Measurements from ENCODE around the gene CEACAM20.
"Not testable (repeated sequence)": the region's sequence is repeated elsewhere in the genome, so short reads cannot be mapped to it uniquely, and the experiment has no call there.

Gene CEACAM20

DNA sequence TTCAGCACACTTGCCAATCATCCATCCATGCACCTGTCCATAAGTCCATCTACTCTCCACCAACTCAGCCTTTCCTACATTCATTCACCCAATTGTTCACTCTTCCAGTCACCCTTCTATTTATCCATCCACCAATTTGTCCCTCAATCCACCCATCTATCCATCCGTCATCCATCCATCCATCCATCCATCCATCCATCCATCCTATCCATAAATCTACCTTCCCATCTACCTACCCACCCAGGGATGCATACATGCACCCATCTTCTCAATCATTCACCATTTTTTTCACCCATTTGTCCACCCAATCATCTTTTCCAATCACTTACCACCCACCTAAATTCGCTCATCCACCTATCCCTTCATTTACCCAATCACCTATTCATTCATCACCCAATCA is 14.6 kb upstream of the CEACAM20 start:
- DNase-seq, result no peak

DNA sequence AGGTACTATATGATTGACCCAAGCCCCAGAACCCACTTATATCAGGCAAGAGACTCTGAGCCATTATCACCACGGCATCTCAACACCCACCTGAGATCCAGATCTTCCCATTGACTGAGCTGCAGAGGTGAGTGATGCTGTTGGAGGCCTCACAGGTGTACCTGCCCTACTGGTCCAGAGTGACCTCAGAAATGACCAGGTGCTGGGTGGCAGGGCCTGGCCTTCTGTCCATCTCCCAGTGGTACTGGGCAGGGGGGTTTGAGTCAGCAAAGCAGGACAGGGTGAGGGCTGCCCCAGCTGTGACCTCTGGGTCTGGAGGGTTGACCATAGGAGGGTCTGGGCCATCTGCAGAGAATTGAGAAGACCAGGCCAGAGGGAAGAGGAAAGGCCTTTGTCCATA is 13.2 kb upstream of the CEACAM20 start:
- no peak for DNase-seq

DNA sequence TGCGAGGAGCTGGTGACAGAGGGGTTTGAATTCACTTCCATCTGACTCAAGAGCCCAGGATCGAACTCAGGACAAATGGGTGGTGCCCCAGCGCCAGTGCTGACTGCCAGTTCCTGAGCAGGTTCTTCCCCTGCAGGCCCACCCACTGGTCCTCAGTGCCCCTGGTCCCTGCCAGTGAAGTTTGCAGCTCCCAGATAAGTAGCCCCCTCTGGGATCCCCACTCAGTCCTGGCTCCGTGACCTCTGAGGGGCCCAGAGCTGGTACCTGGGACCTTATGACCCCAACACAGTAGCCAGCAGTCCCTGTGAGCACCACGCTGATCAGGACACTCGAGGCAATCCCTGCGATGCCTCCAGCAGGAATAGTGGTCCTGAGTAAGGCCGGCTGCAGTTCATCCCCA is 11.3 kb upstream of the CEACAM20 start:
- no peak for DNase-seq

DNA sequence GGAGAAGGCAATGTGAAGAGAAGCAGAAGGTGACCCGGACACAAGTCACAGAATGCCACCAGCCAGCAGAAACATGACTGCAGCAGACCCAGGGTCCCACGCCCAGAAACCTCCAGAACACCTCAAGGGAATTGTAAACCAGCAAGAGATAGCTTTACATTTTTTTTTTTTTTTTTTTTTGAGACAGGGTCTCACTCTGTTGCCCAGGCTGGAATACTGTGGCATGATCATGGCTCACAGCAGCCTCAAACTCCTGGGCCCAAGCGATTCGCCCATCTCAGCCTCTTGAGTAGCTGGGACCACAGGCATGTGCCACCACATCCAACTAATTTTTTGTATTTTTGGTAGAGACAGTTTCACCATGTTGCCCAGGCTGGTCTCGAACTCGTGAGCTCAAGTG is 10.5 kb upstream of the CEACAM20 start:
- DNase-seq, result no peak

DNA sequence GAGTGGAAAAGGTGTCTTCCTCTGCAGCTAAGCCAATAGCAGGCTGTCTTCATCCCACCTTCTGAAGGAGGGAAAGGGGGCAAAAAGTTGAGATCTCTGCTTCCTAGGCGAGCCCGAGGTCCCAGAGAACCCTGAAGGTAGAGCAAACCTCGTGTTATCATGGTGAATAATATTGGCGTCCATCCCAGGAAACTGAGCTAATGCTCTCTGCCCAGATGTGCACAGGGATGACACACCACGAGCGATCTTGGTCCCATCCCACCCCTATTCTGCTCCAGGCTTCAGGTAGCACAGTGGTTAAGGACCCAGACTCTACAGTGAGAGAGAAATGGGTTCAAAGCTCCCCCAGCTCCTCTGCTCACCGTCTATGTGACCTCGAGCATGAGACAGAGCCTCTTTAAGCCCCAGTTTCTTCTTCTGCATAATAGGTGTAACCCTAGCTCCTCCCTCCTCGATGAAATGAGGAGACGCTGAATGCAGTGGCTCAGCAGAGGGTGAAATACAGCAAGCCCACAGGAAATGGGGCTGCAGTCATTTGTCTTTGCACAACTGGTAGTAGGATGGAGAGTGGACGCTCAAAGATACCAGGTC is 9.9 kb upstream of the CEACAM20 start:
- no peak for DNase-seq

DNA sequence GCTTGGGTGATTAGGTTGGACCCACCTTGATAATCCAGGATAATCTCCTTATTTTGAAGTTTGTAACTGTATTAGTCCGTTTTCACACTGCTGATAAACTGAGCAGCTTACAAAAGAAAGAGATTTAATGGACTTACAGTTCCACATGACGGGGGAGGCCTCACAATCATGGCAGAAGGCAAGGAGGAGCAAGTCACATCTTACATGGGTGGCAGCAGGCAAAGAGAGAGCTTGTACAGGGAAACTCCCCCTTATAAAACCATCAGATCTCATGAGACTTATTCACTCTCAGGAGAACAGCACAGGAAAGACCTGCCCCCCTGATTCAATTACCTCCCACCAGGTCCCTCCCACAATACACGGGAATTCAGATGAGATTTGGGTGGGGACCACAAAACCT is 5.9 kb upstream of the CEACAM20 start:
- DNase-seq, result not testable (repeated sequence)

DNA sequence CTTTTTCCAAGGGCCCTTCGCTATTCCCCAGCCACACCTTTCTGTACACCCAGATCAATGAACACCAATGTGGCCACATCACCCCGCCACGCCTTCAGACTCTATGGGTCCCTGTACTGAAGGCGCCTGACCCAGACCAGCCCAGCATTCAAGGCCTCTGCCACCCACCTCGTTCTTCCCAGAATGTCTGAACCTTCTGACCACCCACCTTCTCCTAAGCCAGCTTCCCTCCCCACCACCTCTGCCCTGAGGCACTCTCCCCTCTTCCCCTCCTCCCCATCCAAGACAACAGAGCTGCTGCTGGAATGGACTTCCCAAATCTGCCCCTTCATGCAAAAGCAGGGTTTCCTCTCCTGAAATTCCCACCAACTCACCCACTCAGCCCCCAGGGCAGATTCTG is 3.3 kb upstream of the CEACAM20 start:
- DNase-seq, result no peak

DNA sequence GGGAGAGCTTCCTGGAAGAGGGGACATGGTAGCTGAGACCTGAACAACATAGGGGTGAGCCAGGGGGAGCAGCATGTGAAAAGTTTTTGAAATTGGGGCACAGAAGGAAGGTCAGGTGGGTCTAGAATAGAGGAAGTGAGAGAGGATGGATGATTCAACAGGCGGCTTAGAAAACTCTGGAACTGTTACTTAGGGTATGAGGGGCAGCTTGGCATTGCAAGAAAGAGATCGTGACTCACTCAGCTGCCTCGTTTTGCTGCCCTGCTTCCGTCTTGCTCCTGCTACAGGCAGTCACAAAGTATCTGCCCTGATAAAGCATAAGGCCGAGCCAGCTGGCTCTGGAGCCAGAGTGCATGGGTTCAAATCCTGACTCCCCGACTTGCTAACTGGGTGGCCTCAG is 1.3 kb upstream of the CEACAM20 start:
- no peak for DNase-seq

DNA sequence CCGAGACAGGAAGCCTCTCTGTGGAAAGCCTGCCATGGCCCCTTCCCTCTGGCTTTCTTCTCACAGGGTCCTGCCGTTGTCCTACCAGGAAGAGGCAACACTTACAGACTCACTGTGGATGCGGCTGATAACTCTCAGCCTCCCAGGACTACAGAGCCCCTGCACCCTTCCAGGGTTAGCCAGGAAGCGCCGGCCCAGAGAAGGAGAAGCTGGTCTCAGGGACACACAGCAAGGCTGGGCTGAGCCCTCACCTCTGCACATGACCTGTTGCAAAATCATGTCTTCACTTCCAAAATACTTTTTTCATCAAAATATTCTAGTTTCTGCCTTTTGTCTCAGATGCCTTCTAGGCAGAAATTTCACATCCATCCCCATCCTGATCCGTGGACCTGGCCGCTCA is 1.9 kb downstream of the CEACAM20 start:
- DNase-seq, result no peak

DNA sequence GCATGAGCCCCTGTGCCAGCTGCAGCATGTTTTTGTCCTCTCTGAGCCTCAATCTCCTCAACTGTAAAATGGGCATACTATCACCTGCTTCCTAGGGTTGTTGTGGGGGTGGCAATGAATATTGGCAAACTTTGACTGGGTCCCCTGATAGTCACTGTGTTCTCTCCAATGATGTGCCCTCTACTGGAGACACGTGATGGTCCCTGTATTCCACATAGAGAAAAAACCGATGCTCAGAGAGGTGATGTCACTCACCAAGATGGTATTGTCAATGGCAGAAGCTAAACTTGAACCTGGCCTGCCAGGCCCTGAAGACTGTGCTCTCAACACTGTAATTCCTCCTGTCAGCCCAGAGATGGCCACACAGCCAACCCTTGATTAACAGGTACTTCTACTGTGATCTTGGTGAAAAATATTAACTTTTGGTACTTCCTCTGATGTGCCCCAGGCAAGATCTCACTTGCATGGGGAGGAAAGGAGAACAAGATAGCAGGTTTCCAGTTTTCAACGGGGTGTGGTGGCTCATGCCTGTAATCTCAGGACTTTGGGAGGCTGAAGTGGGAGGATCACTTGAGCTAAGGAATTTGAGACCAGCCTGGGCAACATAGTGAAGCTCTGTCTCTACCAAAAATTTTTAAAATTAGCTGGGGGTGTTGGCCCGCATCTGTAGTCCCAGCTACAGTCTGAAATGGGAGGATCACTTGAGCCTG is 3.6 kb downstream of the CEACAM20 start:
- DNase-seq, result no peak

DNA sequence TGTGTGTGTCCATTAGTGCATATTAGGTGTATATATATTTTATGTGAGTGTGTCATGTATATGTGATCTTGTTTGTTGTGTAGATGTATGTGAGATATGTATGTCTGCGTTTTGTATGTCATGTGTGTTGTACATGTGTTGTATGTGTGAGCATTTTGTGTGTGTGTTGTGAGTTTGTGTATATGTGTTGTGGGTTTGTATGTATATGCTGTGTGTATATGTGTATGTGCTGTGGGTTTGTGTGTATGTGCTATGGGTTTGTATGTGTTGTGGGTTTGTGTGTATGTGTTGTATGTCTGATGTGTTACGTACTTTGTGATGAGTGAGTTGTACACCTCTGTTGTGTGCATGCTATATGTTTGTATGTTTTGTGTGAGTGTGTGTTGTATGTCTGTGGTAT is 8.1 kb downstream of the CEACAM20 start:
- no peak for DNase-seq

DNA sequence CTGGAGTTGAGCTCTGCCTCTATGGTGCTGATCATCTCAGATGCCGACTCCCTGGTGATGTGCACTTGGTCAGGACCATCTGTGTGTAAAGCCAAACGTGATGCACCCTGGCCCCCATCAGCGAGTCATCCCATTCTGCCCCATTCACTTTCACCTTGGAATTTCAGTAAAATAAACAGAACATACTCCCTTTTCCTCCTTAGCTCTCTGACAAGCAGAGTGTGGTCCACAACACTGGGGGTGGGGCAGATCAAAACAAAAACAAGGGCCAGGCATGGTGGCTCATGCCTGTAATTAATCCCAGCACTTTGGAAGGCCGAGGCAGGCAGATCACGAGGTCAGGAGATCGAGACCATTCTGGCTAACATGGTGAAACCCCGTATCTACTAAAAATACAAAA is 12.3 kb downstream of the CEACAM20 start:
- DNase-seq, result no peak

DNA sequence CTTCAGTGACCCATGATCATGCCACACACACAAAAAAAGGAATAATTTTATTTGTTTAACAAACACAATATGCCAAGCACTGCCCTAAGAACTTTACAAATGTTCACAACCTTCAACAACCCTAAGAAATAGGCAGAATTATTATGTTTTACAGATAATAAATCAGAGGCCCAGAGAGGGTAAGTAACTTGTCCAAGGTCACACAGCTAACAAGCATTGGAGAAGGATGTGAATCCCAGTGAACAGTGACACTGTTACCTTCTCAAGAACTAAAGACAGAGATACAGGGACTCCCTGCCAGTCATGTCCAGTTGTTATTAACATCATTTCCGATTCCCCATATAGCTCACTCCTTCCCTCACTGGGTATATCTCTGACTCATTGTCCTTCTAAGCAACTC is 13.6 kb downstream of the CEACAM20 start:
- no peak for DNase-seq

DNA sequence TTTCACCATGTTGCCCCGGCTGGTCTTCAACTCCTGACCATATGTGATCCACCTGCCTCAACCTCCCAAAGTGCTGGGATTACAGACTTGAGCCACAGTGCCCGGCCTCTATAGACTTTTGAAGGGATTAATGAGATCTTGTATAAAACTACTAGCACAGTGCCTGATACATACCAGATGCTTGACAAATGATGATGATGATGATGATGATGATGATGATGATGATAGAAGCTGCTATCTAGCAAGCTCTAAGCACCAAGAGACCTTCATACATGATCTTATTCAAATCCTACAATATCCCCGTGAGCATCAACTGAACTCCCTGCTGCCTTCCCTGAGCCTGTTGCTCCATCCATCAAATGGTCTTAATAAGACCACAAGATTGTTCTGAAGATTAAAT is 14.4 kb downstream of the CEACAM20 start:
- no peak for DNase-seq

DNA sequence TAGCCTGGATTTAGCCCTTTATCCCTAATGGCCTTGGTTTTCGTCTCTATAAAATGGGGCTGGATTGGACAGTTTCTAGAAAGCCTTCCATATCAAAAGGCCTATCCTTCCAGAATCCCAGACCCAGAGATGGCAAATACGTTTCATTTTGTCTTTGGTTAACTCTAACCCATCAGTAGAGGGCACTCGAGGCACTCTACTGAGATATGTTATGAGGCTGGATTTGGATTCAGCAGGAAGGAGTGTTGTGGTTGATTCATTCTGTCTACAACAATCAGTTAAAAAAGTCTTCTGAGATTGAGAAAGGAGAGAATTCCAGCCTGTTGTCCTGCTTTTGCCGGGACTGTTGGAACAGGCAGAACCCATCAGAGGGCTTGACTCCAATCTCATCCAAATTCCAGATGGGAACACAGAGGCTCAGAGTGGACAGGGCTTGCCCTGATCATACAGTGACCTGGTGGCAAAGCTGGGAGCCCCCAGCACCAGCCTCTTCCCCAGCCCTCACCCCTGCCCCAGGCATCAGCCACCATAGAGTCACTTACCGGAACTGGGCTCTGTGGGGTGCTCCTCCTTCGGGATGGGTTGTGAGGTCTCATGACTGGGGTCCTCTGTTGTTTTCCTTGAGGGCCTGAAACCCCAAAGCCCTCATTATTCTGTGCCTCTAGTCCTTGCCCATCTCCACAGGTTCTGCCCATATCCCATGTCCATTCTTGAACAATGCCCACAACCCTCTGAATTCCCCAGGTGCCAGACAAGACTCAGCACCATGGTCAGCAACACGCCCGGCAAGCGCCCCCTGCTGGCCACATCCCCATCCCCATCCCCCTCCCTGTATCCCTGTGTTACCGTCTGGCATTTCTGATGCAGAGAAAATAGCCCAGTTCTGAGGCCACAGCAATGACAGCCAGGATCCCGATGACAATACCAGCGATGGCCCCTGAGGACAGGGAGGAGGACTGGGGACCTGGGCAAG is 16.9 kb downstream of the CEACAM20 start:
- no peak for DNase-seq

DNA sequence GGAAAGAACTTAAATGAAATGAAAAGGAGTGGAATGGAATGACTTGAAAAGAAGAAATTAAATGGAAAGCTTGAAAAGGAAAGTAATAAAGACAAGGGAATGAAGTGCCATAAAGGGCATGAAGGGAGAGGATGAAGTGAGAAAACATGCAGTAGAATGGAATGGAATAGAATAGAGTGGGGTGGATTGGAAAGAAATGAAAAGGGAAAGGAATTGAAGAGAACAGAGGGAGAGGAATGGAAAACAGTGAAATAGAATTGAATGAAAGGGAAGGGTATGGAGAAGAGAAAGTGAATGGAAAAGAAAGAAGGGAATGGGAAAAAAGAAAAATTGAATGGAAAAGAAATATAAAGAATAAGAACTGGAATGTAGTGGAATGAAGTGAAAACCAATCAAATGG is 20.0 kb downstream of the CEACAM20 start:
- no peak for DNase-seq

DNA sequence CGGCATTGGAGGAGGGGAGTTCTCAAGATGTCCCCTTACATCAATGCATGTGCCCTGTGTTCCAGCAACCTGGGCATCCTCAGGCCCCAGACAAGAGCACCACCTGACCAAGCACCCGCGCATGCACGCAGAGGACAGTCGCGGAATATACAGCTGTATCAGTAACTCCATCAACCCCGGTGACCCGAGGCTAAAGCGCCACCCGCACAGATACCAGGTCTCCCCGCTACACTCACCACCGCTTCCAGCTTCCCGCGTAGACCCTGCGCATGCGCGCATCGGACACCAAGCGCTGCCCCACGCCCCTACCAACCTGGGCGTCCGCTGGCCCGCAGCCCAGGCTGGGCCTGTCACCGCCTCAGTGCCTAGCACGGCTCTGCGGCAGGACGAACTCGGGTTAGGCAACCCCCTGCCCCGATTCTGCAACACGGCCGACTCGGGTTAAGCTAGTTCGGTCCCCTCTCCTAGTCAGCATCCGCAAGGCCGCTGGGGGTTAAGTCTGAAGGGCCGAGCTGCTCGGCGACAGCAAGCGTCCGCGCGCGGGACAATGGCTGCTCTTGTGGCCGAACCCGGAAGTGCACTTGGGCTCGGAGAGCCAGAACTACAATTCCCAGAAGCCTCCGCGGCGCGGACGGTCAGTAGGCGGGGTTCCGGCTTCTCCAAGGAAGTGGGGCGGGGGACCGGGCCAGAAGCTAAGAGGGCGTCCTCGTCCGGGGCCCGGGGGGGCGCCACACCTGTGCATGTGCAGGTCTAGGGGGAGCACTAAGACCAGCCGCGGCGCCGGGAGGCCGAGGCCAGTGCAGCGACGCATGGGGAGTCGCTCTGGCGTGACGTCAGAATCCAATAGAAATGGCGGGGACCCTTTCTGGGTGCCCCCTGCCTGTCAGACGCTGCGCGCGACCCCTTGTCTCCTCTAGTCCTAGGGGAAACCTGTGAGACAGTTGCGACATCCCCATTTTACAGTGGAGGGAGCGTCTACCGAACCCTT is 29.2 kb downstream of the CEACAM20 start, which contains the start of gene ZNF180:
TSS of gene ZNF180 (minus strand) at position 561 of the 988 bp plus-strand sequence. CDS start 3,188 bp downstream, outside the sequence.
- DNase-seq, result peak; percentile 88

DNA sequence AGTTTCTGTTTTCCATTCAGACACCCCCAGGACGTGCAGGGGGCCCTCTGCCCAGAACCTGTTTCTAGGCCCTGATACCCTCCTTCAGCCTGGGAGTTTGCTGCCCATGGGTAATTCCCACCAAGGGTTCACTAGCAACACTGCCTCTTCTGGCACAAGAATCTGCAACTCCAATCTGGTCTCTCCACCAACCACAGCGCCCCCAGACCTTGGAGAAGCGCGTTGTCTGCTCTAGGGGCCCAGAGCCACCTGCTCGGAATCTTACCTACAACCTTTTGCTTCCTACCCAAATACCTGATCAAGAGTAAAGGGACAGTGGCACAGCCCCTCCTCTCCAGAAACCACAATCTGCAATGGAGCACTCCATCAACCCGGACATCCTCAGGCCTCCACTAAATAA is 29.9 kb downstream of the CEACAM20 start:
- DNase-seq, result no peak

DNA sequence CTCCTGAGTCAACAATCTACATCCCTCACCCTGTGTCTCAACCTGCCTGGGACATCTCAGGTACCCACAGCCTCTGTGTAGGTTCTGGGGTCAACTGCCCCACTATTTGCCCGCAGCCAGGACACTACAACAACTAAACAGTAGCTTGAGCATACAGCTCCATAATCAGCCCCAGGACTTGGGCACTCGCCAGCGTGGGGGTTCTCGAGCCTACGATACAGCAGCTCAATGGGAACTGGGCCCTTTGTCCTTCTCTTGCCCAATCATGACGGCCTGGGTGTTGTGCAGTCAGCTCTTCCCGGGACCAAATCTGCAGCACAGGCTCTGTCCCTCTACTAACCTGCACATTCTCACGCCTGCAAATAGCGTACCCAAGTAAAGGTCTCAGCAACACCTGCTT is 30.5 kb downstream of the CEACAM20 start:
- no peak for DNase-seq

DNA sequence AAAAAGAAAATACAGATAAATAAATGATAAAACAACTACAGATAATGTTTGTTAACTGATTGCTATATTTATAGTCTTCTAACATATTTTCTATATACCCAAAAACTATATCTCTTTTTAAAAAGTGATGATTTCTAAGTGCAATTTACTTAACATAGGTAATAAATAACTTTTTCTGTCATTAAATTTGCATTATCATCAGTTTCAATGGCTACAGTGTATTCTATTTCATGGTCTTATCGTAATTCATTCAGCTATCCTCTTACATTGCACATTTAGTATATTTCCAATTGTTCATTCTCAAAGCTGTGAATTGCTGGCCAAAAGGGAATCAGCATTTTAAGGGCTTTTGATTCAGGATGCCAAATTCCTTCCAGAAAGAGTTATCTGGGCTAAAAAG is 32.8 kb downstream of the CEACAM20 start:
- no peak for DNase-seq

DNA sequence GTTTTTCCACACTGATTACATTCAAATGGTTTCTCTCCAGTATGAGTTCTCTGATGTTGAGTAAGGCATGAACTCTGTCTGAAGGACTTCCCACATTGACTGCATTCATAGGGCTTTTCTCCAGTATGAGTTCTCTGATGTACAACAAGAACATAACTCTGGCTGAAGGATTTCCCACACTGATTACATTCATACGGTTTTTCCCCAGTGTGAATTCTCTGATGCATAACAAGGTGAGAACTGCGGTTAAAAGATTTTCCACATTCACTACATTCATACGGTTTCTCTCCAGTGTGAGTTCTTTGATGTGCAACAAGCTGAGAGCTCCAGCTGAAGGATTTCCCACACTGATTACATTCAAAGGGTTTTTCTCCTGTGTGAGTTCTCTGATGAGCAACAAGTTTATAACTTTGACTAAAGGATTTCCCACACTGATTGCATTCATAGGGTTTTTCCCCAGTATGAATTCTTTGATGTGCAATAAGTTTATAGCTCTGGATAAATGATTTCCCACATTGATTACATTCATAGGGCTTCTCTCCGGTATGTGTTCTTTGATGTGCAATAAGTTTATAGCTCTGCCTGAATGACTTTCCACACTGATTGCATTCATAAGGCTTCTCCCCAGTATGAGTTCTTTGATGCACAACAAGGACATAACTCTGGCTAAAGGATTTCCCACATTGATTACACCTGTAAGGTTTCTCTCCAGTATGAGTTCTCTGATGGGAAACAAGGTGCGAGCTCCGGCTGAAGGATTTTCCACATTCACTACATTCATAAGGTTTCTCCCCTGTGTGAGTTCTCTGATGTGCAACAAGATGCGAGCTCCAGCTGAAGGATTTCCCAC is 52.7 kb downstream of the CEACAM20 start:
- DNase-seq, result peak; percentile 2

Data from NCI-H1694 (cell line).